Kidney epithelial cell (primary cell): Measurements from ENCODE around the gene PIK3AP1. TPM values are rescaled to one million over a fixed set of nuclear protein-coding genes. Genes with fewer than 3 reads are reported as not detected.

Experiments
- DNase-seq: peaks from one replicate; pipeline ENCODE4 v3.0.0-alpha.2; 2010; ENCODE audit warnings: low read depth
- H3K27me3 ChIP-seq: 2 replicates; pipeline ENCODE4 v1.6.0; 2011; ENCODE audit warnings: low read length; ENCODE audit not compliant: control insufficient read depth, insufficient read depth
- H3K36me3 ChIP-seq: 2 replicates; pipeline ENCODE4 v1.5.1; 2011; ENCODE audit warnings: low read length; ENCODE audit not compliant: control insufficient read depth, insufficient read depth
- H3K4me3 ChIP-seq: 2 replicates; pipeline ENCODE4 v1.5.1; 2011; ENCODE audit warnings: low read depth, mild to moderate bottlenecking, control low read depth, low read length
- total RNA-seq: library from RNA; depleted of rRNA; stranded (reverse); fragments of >200 nt; gene quantifications from 2 replicates; pipeline ENCODE4 v1.2.3, GENCODE V29; 2015
- TF ChIP-seq, protein P1 (sequence below): IDR thresholded peaks from 2 replicates; pipeline ENCODE4 v1.5.1; 2011; ENCODE audit warnings: mild to moderate bottlenecking, moderate library complexity, low read length, control low read depth, inconsistent platforms; ENCODE audit not compliant: insufficient read depth, poor library complexity, severe bottlenecking

PIK3AP1 gene
- total RNA-seq, 1 donor from 2014 or later, result 8.9 TPM

DNA sequence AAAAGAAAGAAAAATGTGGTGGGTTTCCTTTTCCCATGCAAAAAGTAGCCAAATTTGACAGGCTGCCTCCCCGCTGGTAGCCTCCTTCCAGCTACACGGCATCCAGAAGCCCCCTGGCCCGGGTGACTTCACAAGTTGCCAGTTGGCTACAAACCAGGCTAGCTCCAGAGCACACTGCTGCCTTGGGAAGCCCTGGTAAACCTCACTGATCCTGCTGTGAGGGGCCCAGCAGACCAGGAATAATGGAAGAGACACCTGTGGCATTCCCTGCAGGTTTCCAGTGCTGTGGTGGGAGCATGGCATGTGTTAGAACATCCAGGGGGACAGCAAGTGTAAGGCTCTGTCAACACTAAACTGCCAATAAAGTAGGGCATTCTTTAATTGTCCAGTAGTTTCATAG, 77.8 kb downstream of the PIK3AP1 start:
- TF ChIP-seq, protein P1, sequence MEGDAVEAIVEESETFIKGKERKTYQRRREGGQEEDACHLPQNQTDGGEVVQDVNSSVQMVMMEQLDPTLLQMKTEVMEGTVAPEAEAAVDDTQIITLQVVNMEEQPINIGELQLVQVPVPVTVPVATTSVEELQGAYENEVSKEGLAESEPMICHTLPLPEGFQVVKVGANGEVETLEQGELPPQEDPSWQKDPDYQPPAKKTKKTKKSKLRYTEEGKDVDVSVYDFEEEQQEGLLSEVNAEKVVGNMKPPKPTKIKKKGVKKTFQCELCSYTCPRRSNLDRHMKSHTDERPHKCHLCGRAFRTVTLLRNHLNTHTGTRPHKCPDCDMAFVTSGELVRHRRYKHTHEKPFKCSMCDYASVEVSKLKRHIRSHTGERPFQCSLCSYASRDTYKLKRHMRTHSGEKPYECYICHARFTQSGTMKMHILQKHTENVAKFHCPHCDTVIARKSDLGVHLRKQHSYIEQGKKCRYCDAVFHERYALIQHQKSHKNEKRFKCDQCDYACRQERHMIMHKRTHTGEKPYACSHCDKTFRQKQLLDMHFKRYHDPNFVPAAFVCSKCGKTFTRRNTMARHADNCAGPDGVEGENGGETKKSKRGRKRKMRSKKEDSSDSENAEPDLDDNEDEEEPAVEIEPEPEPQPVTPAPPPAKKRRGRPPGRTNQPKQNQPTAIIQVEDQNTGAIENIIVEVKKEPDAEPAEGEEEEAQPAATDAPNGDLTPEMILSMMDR, result no peak
- H3K4me3 ChIP-seq, result no peak overlapping the region
- H3K27me3 ChIP-seq, result no peaks in the 10 kb centered on the region
- no peaks in the 10 kb centered on the region for H3K36me3 ChIP-seq
- no peak for DNase-seq

DNA sequence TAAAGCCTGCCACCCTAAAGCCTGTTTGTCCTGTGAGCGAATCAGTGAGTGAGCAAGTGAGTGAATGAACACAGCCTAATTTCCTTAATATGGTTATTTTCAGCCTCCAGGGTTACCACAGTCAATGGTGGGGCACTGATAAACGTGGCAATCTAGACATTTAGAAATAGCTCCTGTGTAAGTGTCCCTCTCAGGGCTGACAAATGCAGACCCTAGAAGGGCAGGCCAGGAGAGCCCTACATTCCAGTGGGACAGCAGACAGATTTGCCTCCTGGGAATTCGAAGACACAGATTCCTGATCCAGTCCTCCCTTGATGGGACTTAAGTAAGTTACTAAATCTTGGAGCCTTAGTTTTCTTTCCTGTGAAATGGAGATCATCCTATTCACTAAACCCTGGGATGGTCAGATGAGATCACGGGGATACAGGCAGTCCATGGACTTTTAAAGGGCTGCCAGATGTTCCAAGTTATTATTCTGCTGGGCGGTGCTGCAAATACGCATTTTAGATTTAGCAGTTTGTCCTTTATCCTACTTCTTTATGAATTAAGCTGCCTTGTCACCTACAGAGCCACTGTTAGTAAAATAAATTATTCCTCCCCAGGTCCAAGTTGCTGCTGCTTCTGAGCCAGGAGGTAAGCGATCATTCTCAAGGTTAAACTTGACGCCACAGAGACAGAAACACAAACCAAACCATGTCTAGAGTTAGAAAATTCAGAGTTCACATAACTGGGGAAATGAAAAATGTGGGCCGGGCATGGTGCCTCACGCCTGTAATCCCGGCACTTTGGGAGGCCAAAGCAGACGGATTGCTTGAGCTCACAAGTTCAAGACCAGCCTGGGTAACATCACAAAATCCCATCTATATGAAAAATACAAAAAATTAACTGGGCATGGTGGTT, 78.7 kb downstream of the PIK3AP1 start:
- TF ChIP-seq, protein P1, result no peak
- Histone ChIP-seq H3K36me3 (no peaks in the 10 kb centered on the region), H3K27me3 (no peaks in the 10 kb centered on the region), H3K4me3 (no peak overlapping the region)
- DNase-seq, result no peak

DNA sequence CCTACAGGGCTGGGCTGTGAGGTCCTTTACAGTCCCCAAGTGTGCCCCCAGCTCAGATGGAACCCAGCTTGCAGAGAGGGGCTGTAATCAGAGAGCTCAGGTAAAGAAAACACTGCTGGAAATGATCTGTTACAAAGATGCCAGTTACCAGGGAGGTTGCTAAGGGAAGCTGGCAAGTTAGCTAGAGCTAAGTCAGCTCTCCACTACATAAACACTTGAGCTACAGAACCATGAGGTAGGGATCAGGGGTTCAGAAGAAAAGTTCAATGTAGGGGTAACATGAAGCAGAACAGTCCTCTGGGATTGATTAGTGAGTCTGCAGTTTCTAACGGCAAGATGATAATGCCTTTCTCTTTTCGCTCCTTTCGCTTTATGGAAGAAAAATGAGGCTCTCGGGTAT, 80.4 kb downstream of the PIK3AP1 start:
- TF ChIP-seq, protein P1, result no peak

DNA sequence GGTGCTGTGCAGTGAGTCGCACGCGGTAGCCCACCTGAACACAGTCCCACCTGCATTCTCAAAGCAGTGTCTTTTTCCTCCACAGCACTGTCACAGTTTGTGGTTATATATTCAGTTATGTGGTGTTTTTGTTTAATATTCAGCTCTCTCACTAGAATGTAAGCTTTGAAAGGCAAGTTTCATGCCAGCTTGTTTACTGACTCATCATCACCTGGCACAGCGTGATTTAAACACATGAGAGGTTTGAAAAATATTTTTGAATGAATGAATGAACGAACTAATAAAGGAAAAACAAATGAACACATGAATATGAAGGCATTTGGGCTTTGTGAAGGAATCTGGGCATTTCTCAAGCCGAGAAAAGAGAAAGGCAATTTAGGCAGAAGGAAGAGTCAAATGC, 81.6 kb downstream of the PIK3AP1 start:
- Histone ChIP-seq H3K4me3 (no peak overlapping the region), H3K27me3 (no peaks in the 10 kb centered on the region), H3K36me3 (no peaks in the 10 kb centered on the region)
- no peak for DNase-seq
- TF ChIP-seq, protein P1, result no peak

More for the DNA sequence above, 80.4 kb downstream of the PIK3AP1 start:
- H3K36me3 ChIP-seq, result no peaks in the 10 kb centered on the region
- no peak for DNase-seq
- H3K27me3 ChIP-seq, result no peaks in the 10 kb centered on the region
- no peak overlapping the region for H3K4me3 ChIP-seq

DNA sequence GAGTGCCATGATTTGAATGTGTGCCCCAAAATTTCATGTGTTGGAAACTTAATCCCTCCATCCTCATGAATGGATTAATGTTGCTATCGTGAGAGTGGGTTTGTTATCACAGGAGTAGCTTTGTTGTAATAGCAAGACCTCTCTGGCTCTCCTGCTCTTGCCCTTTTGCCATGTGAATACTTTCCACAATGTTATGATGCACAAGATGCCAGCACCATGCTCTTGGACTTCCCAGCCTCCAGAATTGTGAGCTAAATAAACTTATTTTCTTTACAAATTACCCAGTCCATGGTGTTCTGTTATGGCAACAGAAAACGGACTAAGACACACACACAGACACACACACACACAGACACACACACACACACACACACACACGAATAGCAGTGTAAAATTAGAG, 82.2 kb downstream of the PIK3AP1 start:
- no peak for DNase-seq
- H3K27me3 ChIP-seq, result no peaks in the 10 kb centered on the region
- H3K36me3 ChIP-seq, result no peaks in the 10 kb centered on the region
- TF ChIP-seq, protein P1, result no peak
- no peak overlapping the region for H3K4me3 ChIP-seq
